B cell (primary cell): ENCODE data around the gene PLCXD1. TPM values are rescaled to one million over a fixed set of nuclear protein-coding genes. Genes with fewer than 3 reads are reported as not detected.

ENCODE experiments used
- ATAC-seq: fragments of 200-7000 bp; cut with Tn5 transposase; one replicate; pipeline ENCODE4 v1.10.0; 2021; ENCODE audit warnings: low read depth, mild to moderate bottlenecking, moderate number of reproducible peaks, moderate library complexity
- CTCF ChIA-PET: fragments of 350-600 bp; sonication (Branson Sonifier 250); formaldehyde crosslinking; loops from one replicate; lab custom pipeline; 2021; ENCODE audit warnings: antibody characterized with exemption, inconsistent platforms; lab: Charles Lee
- POLR2A ChIA-PET: fragments of 350-600 bp; sonication (Branson Sonifier 250); formaldehyde crosslinking; loops from one replicate; lab custom pipeline; 2021; ENCODE audit warnings: antibody characterized with exemption; lab: Charles Lee
- DNase-seq: peaks from one replicate; pipeline ENCODE4 v3.0.0; 2013
- H2AFZ ChIP-seq: 2 replicates; pipeline ENCODE4 v1.6.1; 2012; ENCODE audit warnings: mild to moderate bottlenecking, low read depth, low read length; ENCODE audit not compliant: insufficient read depth, poor library complexity, severe bottlenecking
- H3K27ac ChIP-seq, 2 donors: 1 replicate in 1 of 2; 2 replicates in 1 of 2; pipeline ENCODE4 v1.5.1; 2012 to 2013; ENCODE audit warnings: low read length in 2 of 2, mild to moderate bottlenecking in 2 of 2, moderate library complexity in 1 of 2
- H3K27me3 ChIP-seq, 4 experiments: fragments of 200-600 bp in 1 of 4; sonication (generic) in 1 of 4; replicated peaks in 1 of 4; 1 replicate in 2 of 4; 2 replicates in 2 of 4; pipeline versions ENCODE4 v1.6.1 to v1.7.0; 2013 to 2016; ENCODE audit warnings: low read length in 3 of 4, mild to moderate bottlenecking in 2 of 4, mixed read lengths in 1 of 4, moderate library complexity in 1 of 4; ENCODE audit not compliant: insufficient read depth in 4 of 4, control insufficient read depth in 3 of 4; ENCODE audit errors: control extremely low read depth in 1 of 4
- H3K36me3 ChIP-seq, 2 experiments: replicated peaks in 1 of 2; 1 replicate in 1 of 2; 2 replicates in 1 of 2; pipeline versions ENCODE4 v1.6.1 to v1.7.1; 2013; ENCODE audit warnings: low read length in 1 of 2; ENCODE audit not compliant: insufficient read depth in 2 of 2, control insufficient read depth in 1 of 2; ENCODE audit errors: control extremely low read depth in 1 of 2, extremely low read depth in 1 of 2
- H3K4me1 ChIP-seq, 2 donors: fragments of 200-600 bp in 1 of 2; sonication (generic) in 1 of 2; 1 replicate in 1 of 2; 2 replicates in 1 of 2; pipeline versions ENCODE4 v1.5.1 to v1.6.1; 2013 to 2017; ENCODE audit warnings: low read length in 2 of 2; ENCODE audit not compliant: control insufficient read depth in 2 of 2, insufficient read depth in 2 of 2
- H3K4me2 ChIP-seq: replicated peaks from 2 replicates; pipeline ENCODE3; 2012; ENCODE audit warnings: mild to moderate bottlenecking, low read depth, low read length; ENCODE audit not compliant: poor library complexity, severe bottlenecking
- H3K4me3 ChIP-seq, 5 experiments: fragments of 200-600 bp in 1 of 5; sonication (generic) in 1 of 5; 1 replicate in 3 of 5; 2 replicates in 2 of 5; pipeline versions ENCODE4 v1.5.1 to v1.7.0; 2011 to 2016; ENCODE audit warnings: low read length in 4 of 5, mild to moderate bottlenecking in 4 of 5, low read depth in 2 of 5, control low read depth in 1 of 5, moderate library complexity in 1 of 5; ENCODE audit not compliant: insufficient read depth in 1 of 5; ENCODE audit errors: control extremely low read depth in 1 of 5, extremely low read depth in 1 of 5
- H3K79me2 ChIP-seq: fragments of 200-600 bp; sonication (generic); one replicate; pipeline ENCODE4 v1.6.0; 2016; ENCODE audit warnings: low read length; ENCODE audit not compliant: control insufficient read depth, insufficient read depth
- H3K9ac ChIP-seq: fragments of 200-600 bp; sonication (generic); 2 replicates; pipeline ENCODE4 v1.6.1; 2017; ENCODE audit warnings: mild to moderate bottlenecking, low read length, moderate library complexity
- H3K9me3 ChIP-seq, 3 donors: one replicate each; pipeline versions ENCODE4 v1.6.1 to v1.7.1; 2013; ENCODE audit warnings: low read length in 2 of 3; ENCODE audit not compliant: control insufficient read depth in 2 of 3, insufficient read depth in 1 of 3; ENCODE audit errors: control extremely low read depth in 1 of 3
- H4K20me1 ChIP-seq: 2 replicates; pipeline ENCODE4 v1.6.0; 2012; ENCODE audit warnings: mild to moderate bottlenecking, low read length; ENCODE audit not compliant: insufficient read depth, control insufficient read depth, poor library complexity, severe bottlenecking
- H3K27ac Mint-ChIP-seq: one replicate; pipeline ENCODE4 v1.8.0; 2021; ENCODE audit warnings: mixed read lengths
- H3K27me3 Mint-ChIP-seq: one replicate; pipeline ENCODE4 v1.8.0; 2021; ENCODE audit warnings: mixed read lengths
- H3K4me1 Mint-ChIP-seq: one replicate; pipeline ENCODE4 v1.8.0; 2021; ENCODE audit warnings: mixed read lengths
- H3K4me3 Mint-ChIP-seq: one replicate; pipeline ENCODE4 v1.8.0; 2021; ENCODE audit warnings: mixed read lengths
- H3K9me3 Mint-ChIP-seq: one replicate; pipeline ENCODE4 v1.8.0; 2022; ENCODE audit warnings: mixed read lengths; ENCODE audit not compliant: insufficient read depth
- EZH2 ChIP-seq: IDR thresholded peaks from 2 replicates; pipeline ENCODE4 v1.6.1; 2012; ENCODE audit warnings: borderline replicate concordance, low read depth, mild to moderate bottlenecking, moderate library complexity, low read length; ENCODE audit not compliant: insufficient read depth, poor library complexity, severe bottlenecking
- WGBS: methylation state at CpG from one replicate; pipeline ENCODE4 v1.1.5; 2013; ENCODE audit warnings: missing lambda C conversion rate; ENCODE audit not compliant: insufficient coverage; 5-methylcytosine and 5-hydroxymethylcytosine counted together
- intact Hi-C: fragments of 100-400 bp; cut with micrococcal nuclease; formaldehyde crosslinking; loops from one replicate; pipeline ENCODE4 v1.10.0; 2022
- polyA plus RNA-seq: library from polyadenylated mRNA; depleted of rRNA; stranded (reverse); fragments of >200 nt; gene quantifications from 2 replicates; pipeline ENCODE4 v1.2.3, GENCODE V29; 2012
- total RNA-seq, 2 donors: library from RNA; stranded (reverse); fragments of 120-200 nt in 1 of 2; gene quantifications; 1 replicate in 1 of 2; 2 replicates in 1 of 2; pipeline versions ENCODE4 v1.2.3 to v1.2.4, GENCODE V29; 2013 to 2022
- TF ChIP-seq, protein P1 (sequence below): fragments of 200-600 bp; IDR thresholded peaks from one replicate; pipeline ENCODE4 v1.8.0; 2022; ENCODE audit warnings: antibody characterized with exemption, mild to moderate bottlenecking

The PLCXD1 gene
- total and polyA plus RNA-seq, 2 donors (not counting 1 experiment from before 2014, with no cell fraction given): 30.4 to 38.5 TPM

DNA sequence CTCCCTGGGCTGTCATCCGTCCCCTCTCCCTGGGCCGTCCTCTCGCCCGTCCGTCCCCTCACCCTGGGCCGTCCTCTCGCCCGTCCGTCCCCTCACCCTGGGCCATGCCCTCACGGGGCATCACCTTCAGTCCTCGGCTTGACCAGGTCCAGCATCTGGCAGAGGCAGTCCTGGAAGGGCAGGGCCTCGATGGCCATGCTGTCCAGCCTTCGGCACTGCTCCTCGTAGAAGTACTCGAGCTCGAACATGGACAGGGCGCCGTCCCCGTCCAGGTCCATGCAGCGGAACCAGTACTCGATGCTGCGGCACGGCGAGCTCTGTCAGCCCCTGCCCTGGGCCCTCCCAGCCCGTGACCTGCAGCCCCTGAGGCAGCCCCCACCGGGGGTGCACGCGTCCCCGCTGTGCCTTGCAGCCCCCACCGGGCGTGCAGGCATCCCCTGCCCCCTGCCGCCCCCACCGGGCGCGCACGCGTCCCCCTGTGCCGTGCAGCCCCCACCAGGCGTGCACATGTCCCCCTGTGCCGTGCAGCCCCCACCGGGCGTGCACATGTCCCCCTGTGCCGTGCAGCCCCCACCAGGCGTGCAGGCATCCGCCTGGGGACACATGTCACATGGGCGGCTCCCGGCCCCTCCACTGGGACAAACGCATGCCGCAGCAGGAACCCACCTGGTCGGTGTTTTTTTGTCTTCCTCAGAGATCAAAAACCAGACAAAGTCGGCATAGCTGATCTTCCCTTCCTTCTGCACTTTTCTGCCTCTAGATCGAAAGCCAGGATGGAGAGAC lies 59.7 kb downstream of the PLCXD1 start:
- Mint-ChIP-seq H3K27ac (no peak overlapping the region), H3K4me3 (no peak overlapping the region), H3K4me1 (no peaks in the 10 kb centered on the region), H3K27me3 (no peaks in the 10 kb centered on the region), H3K9me3 (no peaks in the 10 kb centered on the region)
- CTCF ChIA-PET: no interaction called here
- H4K20me1 ChIP-seq: no peaks in the 10 kb centered on the region
- WGBS: 97% methylated on average over 31 of the region's 52 CpGs
- H3K27ac ChIP-seq: no peak overlapping the region
- POLR2A ChIA-PET: no interaction called here
- DNase-seq: no peak
- H3K4me3 ChIP-seq: no peak overlapping the region
- no peaks in the 10 kb centered on the region for H3K4me1 ChIP-seq
- H3K36me3 ChIP-seq: peaks cover 0 to 11% of the 10 kb centered on the region in 2 experiments
- H3K4me2 ChIP-seq: no peak overlapping the region
- ATAC-seq: no peak
- no peaks in the 10 kb centered on the region for H3K27me3 ChIP-seq
- H3K79me2 ChIP-seq: no peaks in the 10 kb centered on the region
- H2AFZ ChIP-seq: no peak overlapping the region
- intact Hi-C loops: no loop called here
- TF ChIP-seq, protein P1, sequence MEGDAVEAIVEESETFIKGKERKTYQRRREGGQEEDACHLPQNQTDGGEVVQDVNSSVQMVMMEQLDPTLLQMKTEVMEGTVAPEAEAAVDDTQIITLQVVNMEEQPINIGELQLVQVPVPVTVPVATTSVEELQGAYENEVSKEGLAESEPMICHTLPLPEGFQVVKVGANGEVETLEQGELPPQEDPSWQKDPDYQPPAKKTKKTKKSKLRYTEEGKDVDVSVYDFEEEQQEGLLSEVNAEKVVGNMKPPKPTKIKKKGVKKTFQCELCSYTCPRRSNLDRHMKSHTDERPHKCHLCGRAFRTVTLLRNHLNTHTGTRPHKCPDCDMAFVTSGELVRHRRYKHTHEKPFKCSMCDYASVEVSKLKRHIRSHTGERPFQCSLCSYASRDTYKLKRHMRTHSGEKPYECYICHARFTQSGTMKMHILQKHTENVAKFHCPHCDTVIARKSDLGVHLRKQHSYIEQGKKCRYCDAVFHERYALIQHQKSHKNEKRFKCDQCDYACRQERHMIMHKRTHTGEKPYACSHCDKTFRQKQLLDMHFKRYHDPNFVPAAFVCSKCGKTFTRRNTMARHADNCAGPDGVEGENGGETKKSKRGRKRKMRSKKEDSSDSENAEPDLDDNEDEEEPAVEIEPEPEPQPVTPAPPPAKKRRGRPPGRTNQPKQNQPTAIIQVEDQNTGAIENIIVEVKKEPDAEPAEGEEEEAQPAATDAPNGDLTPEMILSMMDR: no peak
- no peak for TF ChIP-seq EZH2
- peaks cover 0 to 27% (median 0%) of the 10 kb centered on the region in 3 donors for H3K9me3 ChIP-seq
- no peak overlapping the region for H3K9ac ChIP-seq

DNA sequence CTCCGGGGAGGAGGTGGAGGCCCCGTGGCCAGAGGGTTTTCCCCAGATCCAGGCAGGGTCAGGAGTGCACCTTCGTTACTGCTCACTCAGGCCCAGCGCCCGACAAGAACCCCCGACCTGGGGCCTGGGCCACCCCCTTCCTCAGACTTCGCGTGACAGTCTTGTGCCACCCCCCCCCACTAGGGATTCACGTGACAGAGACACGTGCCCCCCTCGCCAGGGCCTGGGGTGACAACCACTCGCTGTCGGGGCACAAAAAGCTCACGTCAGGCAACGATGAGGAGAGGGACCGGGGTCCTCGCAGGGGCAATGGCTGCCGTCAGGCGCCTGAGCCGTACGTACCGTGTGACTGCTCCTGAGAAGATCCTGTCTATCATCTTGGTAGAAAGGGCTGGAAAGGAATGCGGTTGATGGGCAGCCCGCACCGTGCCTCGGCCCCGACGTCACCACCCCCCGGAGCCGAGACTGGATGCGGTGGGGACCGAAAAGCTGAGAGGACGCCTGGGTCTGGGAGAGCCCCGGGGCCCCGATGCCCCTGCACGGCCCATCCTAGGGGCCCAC lies 60.4 kb downstream of the PLCXD1 start:
- H3K27ac ChIP-seq: no peak overlapping the region
- H3K27me3 ChIP-seq: no peaks in the 10 kb centered on the region
- H3K36me3 ChIP-seq: peaks cover 0 to 11% of the 10 kb centered on the region in 2 experiments
- TF ChIP-seq EZH2: no peak
- TF ChIP-seq, protein P1: no peak
- Mint-ChIP-seq H3K9me3 (no peaks in the 10 kb centered on the region), H3K4me3 (no peak overlapping the region), H3K27ac (no peak overlapping the region), H3K4me1 (no peaks in the 10 kb centered on the region), H3K27me3 (no peaks in the 10 kb centered on the region)
- intact Hi-C loops: no loop called here
- no peaks in the 10 kb centered on the region for H3K4me1 ChIP-seq
- no peak for DNase-seq
- no peaks in the 10 kb centered on the region for H3K79me2 ChIP-seq
- H3K9me3 ChIP-seq: peaks cover 0 to 29% (median 0%) of the 10 kb centered on the region in 3 donors
- no peak for ATAC-seq
- 97% methylated on average over 33 of the region's 36 CpGs for WGBS
- ChIA-PET POLR2A (no interaction called here), CTCF (no interaction called here)
- H4K20me1 ChIP-seq: no peaks in the 10 kb centered on the region
- no peak overlapping the region for H3K4me2 ChIP-seq
- no peak overlapping the region for H2AFZ ChIP-seq
- no peak overlapping the region for H3K4me3 ChIP-seq
- no peak overlapping the region for H3K9ac ChIP-seq
